OCI-LY1 (cell line): Measurements from ENCODE around the gene IER5.

Experiments used
- H2AFZ ChIP-seq: fragments of 200-600 bp; sonication (generic), shearing (Covaris generic); 2 replicates; pipeline ENCODE4 v1.6.0; 2014; ENCODE audit warnings: antibody characterized with exemption, mild to moderate bottlenecking, low read length
- H3F3A ChIP-seq: fragments of 200-600 bp; sonication (generic), shearing (Covaris generic); 2 replicates; pipeline ENCODE4 v1.6.0; 2014; ENCODE audit warnings: mild to moderate bottlenecking, antibody characterized with exemption, low read length, moderate library complexity; ENCODE audit not compliant: insufficient read depth
- H3K27ac ChIP-seq: fragments of 200-600 bp; sonication (generic); 2 replicates; pipeline ENCODE4 v1.5.1; 2014; ENCODE audit warnings: low read length, mixed run types, mild to moderate bottlenecking, low read depth; ENCODE audit not compliant: poor library complexity, severe bottlenecking
- H3K27me3 ChIP-seq: fragments of 200-600 bp; sonication (generic); 2 replicates; pipeline ENCODE4 v1.6.0; 2014; ENCODE audit warnings: antibody characterized with exemption, mild to moderate bottlenecking, low read length, moderate library complexity; ENCODE audit not compliant: insufficient read depth
- H3K36me3 ChIP-seq: fragments of 200-600 bp; sonication (generic); 2 replicates; pipeline ENCODE4 v1.6.1; 2014; ENCODE audit warnings: mild to moderate bottlenecking, antibody characterized with exemption, low read length, moderate library complexity, mixed read lengths; ENCODE audit not compliant: insufficient read depth
- H3K4me1 ChIP-seq: fragments of 200-600 bp; sonication (generic); 2 replicates; pipeline ENCODE4 v1.5.1; 2014; ENCODE audit warnings: mild to moderate bottlenecking, low read length, moderate library complexity; ENCODE audit not compliant: insufficient read depth, severe bottlenecking
- H3K4me2 ChIP-seq: fragments of 200-600 bp; sonication (generic), shearing (Covaris generic); 2 replicates; pipeline ENCODE4 v1.6.1; 2014; ENCODE audit warnings: low read length
- H3K4me3 ChIP-seq: fragments of 200-600 bp; sonication (generic); 2 replicates; pipeline ENCODE4 v1.5.1; 2014; ENCODE audit warnings: low read length, low read depth, mild to moderate bottlenecking, mixed read lengths; ENCODE audit not compliant: poor library complexity, severe bottlenecking
- H3K79me2 ChIP-seq: fragments of 200-600 bp; shearing (Covaris generic); 2 replicates; pipeline ENCODE4 v1.6.1; 2016; ENCODE audit warnings: mixed run types, low read length, mixed read lengths; ENCODE audit not compliant: insufficient read depth
- H3K9ac ChIP-seq: fragments of 200-600 bp; sonication (generic), shearing (Covaris generic); 2 replicates; pipeline ENCODE4 v1.6.1; 2014; ENCODE audit warnings: mild to moderate bottlenecking, low read length, mixed read lengths
- H3K9me2 ChIP-seq: fragments of 200-600 bp; sonication (generic), shearing (Covaris generic); 2 replicates; pipeline ENCODE4 v1.6.1; 2014; ENCODE audit warnings: low read depth, mild to moderate bottlenecking, low read length, mixed read lengths
- H3K9me3 ChIP-seq: fragments of 200-600 bp; shearing (Covaris generic); 2 replicates; pipeline ENCODE4 v1.6.1; 2014; ENCODE audit warnings: low read length, mixed read lengths
- H4K20me1 ChIP-seq: fragments of 200-600 bp; sonication (generic), shearing (Covaris generic); 2 replicates; pipeline ENCODE4 v1.6.0; 2016; ENCODE audit warnings: mild to moderate bottlenecking, low read length; ENCODE audit not compliant: insufficient read depth
- CTCF ChIP-seq: fragments of 200-600 bp; sonication (generic), shearing (Covaris generic); IDR thresholded peaks from 2 replicates; pipeline ENCODE4 v1.5.1; 2017; ENCODE audit warnings: mild to moderate bottlenecking, antibody characterized with exemption, low read length, moderate library complexity, mixed read lengths
- EZH2 ChIP-seq: fragments of 200-600 bp; sonication (generic), shearing (Covaris generic); IDR thresholded peaks from 2 replicates; pipeline ENCODE4 v1.8.0; 2017; ENCODE audit warnings: borderline replicate concordance, mixed run types, mild to moderate bottlenecking, antibody characterized with exemption, low read length, moderate library complexity, mixed read lengths

The IER5 gene

GRCh38 chr1:181080556-181080955 is 7.9 kb upstream of the IER5 start:
- Histone ChIP-seq H3K27me3 (no peaks in the 10 kb centered on the region), H3K9ac (no peak overlapping the region), H4K20me1 (no peaks in the 10 kb centered on the region), H3K9me3 (no peaks in the 10 kb centered on the region), H3K36me3 (no peaks in the 10 kb centered on the region), H3K4me2 (no peak overlapping the region), H3K4me1 (no peaks in the 10 kb centered on the region), H3F3A (no peaks in the 10 kb centered on the region), H3K79me2 (no peaks in the 10 kb centered on the region), H3K4me3 (no peak overlapping the region), H2AFZ (no peak overlapping the region), H3K9me2 (no peaks in the 10 kb centered on the region), H3K27ac (no peak overlapping the region)
- no peak for TF ChIP-seq CTCF
- no peak for TF ChIP-seq EZH2

GRCh38 chr1:181081395-181081794 is 7.1 kb upstream of the IER5 start:
- H3K79me2 ChIP-seq, result no peaks in the 10 kb centered on the region
- no peaks in the 10 kb centered on the region for H3K9me2 ChIP-seq
- no peaks in the 10 kb centered on the region for H3K27me3 ChIP-seq
- no peak for TF ChIP-seq EZH2
- TF ChIP-seq CTCF, result no peak
- H3K4me3 ChIP-seq, result no peak overlapping the region
- no peaks in the 10 kb centered on the region for H3K9me3 ChIP-seq
- H3K27ac ChIP-seq, result no peak overlapping the region
- H4K20me1 ChIP-seq, result no peaks in the 10 kb centered on the region
- no peaks in the 10 kb centered on the region for H3K36me3 ChIP-seq
- H3K4me2 ChIP-seq, result no peak overlapping the region
- no peaks in the 10 kb centered on the region for H3K4me1 ChIP-seq
- no peak overlapping the region for H2AFZ ChIP-seq
- no peak overlapping the region for H3K9ac ChIP-seq
- H3F3A ChIP-seq, result no peaks in the 10 kb centered on the region

- H3K9ac ChIP-seq, result no peak overlapping the region
- H3K9me2 ChIP-seq, result no peaks in the 10 kb centered on the region
- no peaks in the 10 kb centered on the region for H3F3A ChIP-seq
- no peak overlapping the region for H2AFZ ChIP-seq
- no peak overlapping the region for H3K27ac ChIP-seq
- no peaks in the 10 kb centered on the region for H3K27me3 ChIP-seq
- H4K20me1 ChIP-seq, result no peaks in the 10 kb centered on the region
- no peaks in the 10 kb centered on the region for H3K79me2 ChIP-seq
- TF ChIP-seq EZH2, result no peak
- TF ChIP-seq CTCF, result peak; percentile 74
- H3K4me1 ChIP-seq, result peaks cover 14% of the 10 kb centered on the region
- H3K4me3 ChIP-seq, result no peak overlapping the region
- H3K4me2 ChIP-seq, result no peak overlapping the region
- no peaks in the 10 kb centered on the region for H3K36me3 ChIP-seq
- H3K9me3 ChIP-seq, result no peaks in the 10 kb centered on the region
Observed at GRCh38 chr1:181083842-181084605, 4.5 kb upstream of the IER5 start.
